Common myeloid progenitor, CD34-positive (primary cell): ENCODE measurements around the gene GLO1.

Experiments
- CTCF ChIA-PET: fragments of 350-600 bp; sonication (Branson Sonifier 250); formaldehyde crosslinking; loops from one replicate; lab custom pipeline; 2021; ENCODE audit warnings: antibody characterized with exemption; lab: Charles Lee
- POLR2A ChIA-PET: fragments of 350-600 bp; sonication (Branson Sonifier 250); formaldehyde crosslinking; loops from one replicate; lab custom pipeline; 2021; ENCODE audit warnings: antibody characterized with exemption; lab: Charles Lee
- DNase-seq, 3 donors: peaks; one replicate each; pipeline versions ENCODE4 v3.0.0 to v3.0.0-alpha.2; 2013
- H3K27ac ChIP-seq, 2 experiments: 1 replicate in 1 of 2; 2 replicates in 1 of 2; pipeline ENCODE4 v1.7.0; 2013; ENCODE audit warnings: inconsistent platforms in 2 of 2, low read length in 2 of 2, mild to moderate bottlenecking in 2 of 2, low read depth in 1 of 2, moderate library complexity in 1 of 2; ENCODE audit not compliant: severe bottlenecking in 2 of 2, insufficient read depth in 1 of 2, poor library complexity in 1 of 2
- H3K27me3 ChIP-seq, 5 experiments: replicated peaks in 2 of 5; 1 replicate in 3 of 5; 2 replicates in 2 of 5; pipeline versions ENCODE4 v1.6.1 to v1.7.0; 2013; ENCODE audit warnings: low read length in 4 of 5, mild to moderate bottlenecking in 2 of 5, moderate library complexity in 2 of 5, inconsistent platforms in 1 of 5; ENCODE audit not compliant: insufficient read depth in 5 of 5, control insufficient read depth in 4 of 5
- H3K36me3 ChIP-seq, 4 experiments: 1 replicate in 2 of 4; 2 replicates in 2 of 4; pipeline versions ENCODE4 v1.6.1 to v1.7.0; 2013; ENCODE audit warnings: low read length in 3 of 4, control low read depth in 1 of 4, mild to moderate bottlenecking in 1 of 4; ENCODE audit not compliant: control insufficient read depth in 4 of 4, insufficient read depth in 4 of 4
- H3K4me1 ChIP-seq, 4 experiments: 1 replicate in 3 of 4; 2 replicates in 1 of 4; pipeline versions ENCODE4 v1.6.1 to v1.7.1; 2013; ENCODE audit warnings: low read length in 3 of 4, mild to moderate bottlenecking in 3 of 4, control low read depth in 1 of 4, inconsistent platforms in 1 of 4, moderate library complexity in 1 of 4; ENCODE audit not compliant: control insufficient read depth in 4 of 4, insufficient read depth in 4 of 4; ENCODE audit errors: control extremely low read depth in 1 of 4
- H3K4me3 ChIP-seq, 7 experiments: 1 replicate in 4 of 7; 2 replicates in 3 of 7; pipeline versions ENCODE4 v1.5.1 to v1.7.0; 2013; ENCODE audit warnings: mild to moderate bottlenecking in 7 of 7, low read length in 6 of 7, moderate library complexity in 6 of 7, inconsistent platforms in 2 of 7, low read depth in 2 of 7, control low read depth in 1 of 7; ENCODE audit not compliant: insufficient read depth in 4 of 7, control insufficient read depth in 1 of 7; ENCODE audit errors: extremely low read depth in 1 of 7
- H3K9me3 ChIP-seq, 5 experiments: 1 replicate in 4 of 5; 2 replicates in 1 of 5; pipeline versions ENCODE4 v1.6.1 to v1.7.1; 2013; ENCODE audit warnings: low read length in 4 of 5, mild to moderate bottlenecking in 2 of 5, inconsistent platforms in 1 of 5, low read depth in 1 of 5, moderate library complexity in 1 of 5; ENCODE audit not compliant: control insufficient read depth in 4 of 5, insufficient read depth in 2 of 5; ENCODE audit errors: control extremely low read depth in 1 of 5
- WGBS: methylation state at CpG from one replicate; pipeline ENCODE4 v1.1.5; 2013; ENCODE audit not compliant: insufficient coverage; 5-methylcytosine and 5-hydroxymethylcytosine counted together

GLO1 gene

GRCh38 chr6:38639498-38640215 is 63.3 kb downstream of the GLO1 start, which contains the start of gene BTBD9:
BTBD9 (minus strand) TSS chr6:38639929.
- ChIA-PET CTCF (interaction anchor here (1.3 kb wide), 1 partner anchor 25 kb away, joined by 3 read pairs; no protein-coding TSS in a partner anchor), POLR2A (interaction anchor here (0.6 kb wide), 1 partner anchor 13 kb away, joined by 3 read pairs; no protein-coding TSS in a partner anchor)
- WGBS: 0% methylated on average over 60 of the region's 82 CpGs
- peak; percentile 84 to 93 (median 91) for DNase-seq
- Histone ChIP-seq H3K9me3 (no peaks in the 10 kb centered on the region), H3K36me3 (no peaks in the 10 kb centered on the region), H3K4me3 (peak within 1 kb of the TSS; percentile 82 to 96 (median 86)), H3K27me3 (no peaks in the 10 kb centered on the region), H3K27ac (peak within 1 kb of the TSS; percentile 83 to 94), H3K4me1 (peaks cover 5 to 20% (median 17%) of the 10 kb centered on the region in 4 experiments)

DNA sequence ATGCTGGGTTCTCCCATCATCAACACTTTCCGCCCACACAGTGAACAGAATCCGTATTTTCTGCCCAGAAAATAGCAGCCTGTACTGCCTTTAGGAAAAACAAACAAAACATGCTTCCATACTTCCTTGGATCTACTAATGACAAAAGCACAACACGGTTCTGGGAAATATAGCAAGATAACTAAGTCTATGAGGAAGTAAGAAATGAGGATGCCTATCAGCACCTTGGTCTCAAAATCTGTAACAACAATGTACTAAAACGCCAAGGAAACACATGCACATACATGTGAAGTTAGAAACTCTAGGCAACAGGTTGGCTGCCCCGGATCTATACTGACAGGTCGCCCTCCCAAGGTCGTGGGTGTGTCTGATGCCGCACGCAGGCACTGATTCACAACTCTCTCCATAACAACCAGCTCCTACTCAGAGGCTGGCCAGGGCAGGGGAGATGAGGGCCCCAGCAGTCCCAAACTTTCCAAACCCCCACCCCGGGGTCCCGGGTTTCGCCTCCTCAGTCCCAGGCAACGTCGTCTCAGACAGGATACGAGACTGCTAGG is 63.9 kb downstream of the GLO1 start:
- WGBS: 0% methylated on average over 7 of the region's 15 CpGs
- CTCF ChIA-PET: no interaction called here

DNA sequence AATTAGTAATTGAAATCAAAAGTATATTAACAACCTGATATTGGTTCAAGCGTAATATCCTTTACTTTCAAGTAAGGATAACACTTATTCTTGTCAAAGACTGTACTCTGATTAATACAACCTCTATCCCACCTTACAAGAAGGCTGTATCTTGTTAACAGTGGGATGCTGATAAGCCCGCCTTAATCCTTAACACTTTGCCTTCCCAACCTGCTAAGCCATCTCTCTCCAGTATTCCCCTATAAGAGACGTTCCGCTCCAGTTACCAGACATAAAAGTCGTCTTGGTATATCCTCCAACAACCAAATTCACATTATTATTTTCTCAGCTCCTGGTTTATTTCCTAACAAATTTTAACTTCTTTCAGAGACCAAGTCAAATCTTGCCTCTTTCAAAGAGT is 65.2 kb downstream of the GLO1 start:
- Histone ChIP-seq H3K4me3 (no peak overlapping the region), H3K27ac (no peak overlapping the region), H3K4me1 (peaks cover 5 to 22% (median 17%) of the 10 kb centered on the region in 4 experiments), H3K27me3 (no peaks in the 10 kb centered on the region), H3K36me3 (no peaks in the 10 kb centered on the region), H3K9me3 (no peaks in the 10 kb centered on the region)
- ChIA-PET POLR2A (no interaction called here), CTCF (no interaction called here)
- WGBS: 93% methylated on average over 5 of the region's 5 CpGs
- no peak for DNase-seq

More for the DNA sequence above, 63.9 kb downstream of the GLO1 start:
- POLR2A ChIA-PET: no interaction called here
- peaks cover 5 to 20% (median 17%) of the 10 kb centered on the region in 4 experiments for H3K4me1 ChIP-seq
- H3K9me3 ChIP-seq: no peaks in the 10 kb centered on the region
- H3K4me3 ChIP-seq: peak overlapping the region; percentile 82 to 96 (median 86)
- H3K27ac ChIP-seq: peak overlapping the region; percentile 83 to 94
- H3K36me3 ChIP-seq: no peaks in the 10 kb centered on the region
- peak; percentile 28 to 74 (median 65) for DNase-seq
- no peaks in the 10 kb centered on the region for H3K27me3 ChIP-seq

DNA sequence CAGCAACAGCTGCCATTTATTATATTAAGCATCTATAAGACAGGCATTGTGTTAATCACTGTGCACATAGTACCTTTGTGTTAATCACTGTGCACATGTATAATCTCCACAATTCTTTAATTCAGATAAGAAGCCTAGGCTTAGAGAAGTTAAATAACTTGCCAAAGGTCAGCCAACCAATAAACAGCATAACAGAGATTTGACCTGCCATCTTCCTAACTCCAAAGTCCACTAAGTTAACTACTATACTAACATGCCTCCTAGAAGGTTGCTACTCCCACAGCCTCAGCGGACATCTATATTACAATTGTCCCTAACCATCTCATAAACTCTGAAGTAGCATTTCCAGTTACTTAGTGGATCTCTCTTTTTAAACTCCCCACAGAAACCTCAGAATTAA is 66.9 kb downstream of the GLO1 start:
- Histone ChIP-seq H3K4me3 (no peak overlapping the region), H3K9me3 (peaks cover 0 to 3% (median 0%) of the 10 kb centered on the region in 5 experiments), H3K27ac (no peak overlapping the region), H3K27me3 (no peaks in the 10 kb centered on the region), H3K36me3 (no peaks in the 10 kb centered on the region), H3K4me1 (peaks cover 5 to 20% (median 17%) of the 10 kb centered on the region in 4 experiments)
- no peak for DNase-seq
- ChIA-PET POLR2A (no interaction called here), CTCF (no interaction called here)
- 83% methylated on average over 1 of the region's 1 CpG for WGBS

DNA sequence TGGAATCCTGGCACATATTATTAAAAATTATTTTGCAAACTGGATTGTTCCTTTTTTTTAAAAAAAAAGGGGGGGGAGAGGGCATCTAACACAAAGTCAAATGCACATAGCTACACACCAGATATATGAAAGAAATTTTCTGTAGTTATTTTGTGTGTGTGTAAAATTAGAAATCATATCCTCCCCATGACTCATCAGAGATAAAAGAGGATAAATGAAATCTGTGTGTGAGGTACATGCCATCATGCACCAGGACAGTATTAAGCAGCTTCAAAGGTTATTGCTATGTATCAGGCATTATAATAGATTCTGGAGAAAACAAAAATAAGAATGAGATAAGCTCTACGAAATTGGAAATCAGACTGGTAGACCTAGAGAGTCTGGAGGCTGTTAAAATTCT is 68.4 kb downstream of the GLO1 start:
- ChIA-PET CTCF (interaction anchor here (1.1 kb wide), 1 partner anchor 11 kb away, joined by 4 read pairs; no protein-coding TSS in a partner anchor), POLR2A (no interaction called here)
- peaks cover 0 to 3% (median 0%) of the 10 kb centered on the region in 5 experiments for H3K9me3 ChIP-seq
- no peak overlapping the region for H3K27ac ChIP-seq
- H3K4me1 ChIP-seq: peaks cover 5 to 9% (median 9%) of the 10 kb centered on the region in 4 experiments
- WGBS: no CpG with 5 or more reads among the region's 1 CpG
- no peaks in the 10 kb centered on the region for H3K27me3 ChIP-seq
- no peaks in the 10 kb centered on the region for H3K36me3 ChIP-seq
- peak in 2 of 3 donors; percentile 6 to 7 for DNase-seq
- H3K4me3 ChIP-seq: no peak overlapping the region

- ChIA-PET POLR2A (no interaction called here), CTCF (no interaction called here)
- Histone ChIP-seq H3K4me3 (no peak overlapping the region), H3K9me3 (peaks cover 0 to 3% (median 0%) of the 10 kb centered on the region in 5 experiments), H3K27ac (no peak overlapping the region), H3K4me1 (peaks cover 0 to 3% (median under 1%) of the 10 kb centered on the region in 4 experiments), H3K27me3 (no peaks in the 10 kb centered on the region), H3K36me3 (no peaks in the 10 kb centered on the region)
- WGBS: 83% methylated on average over 1 of the region's 1 CpG
- no peak for DNase-seq
Measured at GRCh38 chr6:38632490-38632889, 70.5 kb downstream of the GLO1 start.
